Thyroid gland (tissue), 4 donors: ENCODE results near the gene STUM. TPM values are rescaled to one million over a fixed set of nuclear protein-coding genes. Genes with fewer than 3 reads are reported as not detected.

Source experiments
- DNase-seq, 2 donors: peaks; one replicate each; pipeline ENCODE4 v3.0.0-alpha.2; 2019
- H3K27ac ChIP-seq, 3 donors: fragments of 200-600 bp; sonication (generic); 1 replicate in 2 of 3; 2 replicates in 1 of 3; pipeline ENCODE4 v1.5.1; 2016 to 2019; ENCODE audit warnings: mild to moderate bottlenecking in 1 of 3, moderate library complexity in 1 of 3
- H3K27me3 ChIP-seq: fragments of 200-600 bp; sonication (generic); one replicate; pipeline ENCODE4 v1.5.1; 2019
- H3K36me3 ChIP-seq, 2 donors: fragments of 200-600 bp; sonication (generic); one replicate each; pipeline ENCODE4 v1.5.1; 2016 to 2019
- H3K4me1 ChIP-seq, 2 donors: fragments of 200-600 bp; sonication (generic); one replicate each; pipeline ENCODE4 v1.5.1; 2017 to 2019
- H3K4me3 ChIP-seq, 3 donors: fragments of 200-600 bp; sonication (generic); replicated peaks in 1 of 3; 1 replicate in 2 of 3; 2 replicates in 1 of 3; pipeline ENCODE4 v1.5.1; 2016; ENCODE audit warnings: mild to moderate bottlenecking in 1 of 3
- H3K9me3 ChIP-seq: fragments of 200-600 bp; sonication (generic); one replicate; pipeline ENCODE4 v1.5.1; 2017
- CTCF ChIP-seq, 6 experiments: fragments of 200-600 bp in 3 of 6; fragments of 450-650 bp in 3 of 6; sonication (generic) in 3 of 6; IDR thresholded peaks; one replicate each; pipeline ENCODE4 v1.5.1; 2016 to 2019; ENCODE audit warnings: antibody characterized with exemption in 6 of 6, mild to moderate bottlenecking in 2 of 6, inconsistent platforms in 1 of 6, moderate library complexity in 1 of 6
- POLR2A ChIP-seq, 2 donors: fragments of 450-650 bp; IDR thresholded peaks; one replicate each; pipeline ENCODE4 v1.6.1; 2017; ENCODE audit warnings: antibody characterized with exemption in 2 of 2, mild to moderate bottlenecking in 2 of 2, moderate library complexity in 1 of 2
- WGBS, 2 donors: methylation state at CpG; one replicate each; pipeline ENCODE4 v1.1.5; 2017; 5-methylcytosine and 5-hydroxymethylcytosine counted together
- intact Hi-C: fragments of 100-400 bp; cut with DNase I; formaldehyde crosslinking; loops from one replicate; pipeline ENCODE4 v1.15.1; 2023
- total RNA-seq, 4 donors: library from RNA; depleted of rRNA; stranded (reverse); fragments of >200 nt; gene quantifications; one replicate each; pipeline ENCODE4 v1.2.3, GENCODE V29; 2016

STUM gene
- total RNA-seq, 4 donors from 2014 or later = 0.22 to 1.1 (median 0.48) TPM

- intact Hi-C loops = no loop called here
- no peak for TF ChIP-seq POLR2A (IDR thresholded peaks at IDR 0.05)
- no peak for TF ChIP-seq CTCF (IDR thresholded peaks at IDR 0.05)
- Histone ChIP-seq H3K27ac (no peak overlapping the region), H3K4me3 (no peak overlapping the region), H3K4me1 (no peaks in the 10 kb centered on the region), H3K9me3 (no peaks in the 10 kb centered on the region), H3K27me3 (no peaks in the 10 kb centered on the region), H3K36me3 (no peaks in the 10 kb centered on the region)
- no peak for DNase-seq
- 89 to 92% methylated on average over 2 of the region's 2 CpGs for WGBS, 2 donors
These were observed 8.9 kb downstream of the STUM start for GRCh38 chr1:226557424-226557823.

- H3K4me3 ChIP-seq = no peak overlapping the region
- no peak overlapping the region for H3K27ac ChIP-seq
- H3K27me3 ChIP-seq = no peaks in the 10 kb centered on the region
- no peak for DNase-seq
- whole genome bisulfite sequencing, 2 donors = 90 to 95% methylated on average over 6 of the region's 6 CpGs
- H3K9me3 ChIP-seq = no peaks in the 10 kb centered on the region
- intact Hi-C loops = no loop called here
- no peaks in the 10 kb centered on the region for H3K4me1 ChIP-seq
- TF ChIP-seq POLR2A (IDR thresholded peaks at IDR 0.05) = no peak
- no peak for TF ChIP-seq CTCF (IDR thresholded peaks at IDR 0.05)
- H3K36me3 ChIP-seq = no peaks in the 10 kb centered on the region
These were observed 9.6 kb downstream of the STUM start for GRCh38 chr1:226558036-226558650.

GRCh38 chr1:226560243-226560642 lies 11.7 kb downstream of the STUM start:
- no peak overlapping the region for H3K27ac ChIP-seq
- H3K36me3 ChIP-seq = no peaks in the 10 kb centered on the region
- H3K9me3 ChIP-seq = no peaks in the 10 kb centered on the region
- intact Hi-C loops = no loop called here
- no peak for TF ChIP-seq POLR2A (IDR thresholded peaks at IDR 0.05)
- no peak for TF ChIP-seq CTCF (IDR thresholded peaks at IDR 0.05)
- H3K4me3 ChIP-seq = no peak overlapping the region
- no peak for DNase-seq
- no peaks in the 10 kb centered on the region for H3K27me3 ChIP-seq
- no peaks in the 10 kb centered on the region for H3K4me1 ChIP-seq
- WGBS, 2 donors = 92 to 95% methylated on average over 7 of the region's 7 CpGs

- intact Hi-C loops = no loop called here
- Histone ChIP-seq H3K27ac (no peak overlapping the region), H3K4me1 (no peaks in the 10 kb centered on the region), H3K36me3 (no peaks in the 10 kb centered on the region), H3K4me3 (no peak overlapping the region), H3K9me3 (no peaks in the 10 kb centered on the region), H3K27me3 (no peaks in the 10 kb centered on the region)
- no peak for DNase-seq
- WGBS, 2 donors = 55 to 61% methylated on average over 2 of the region's 2 CpGs
- TF ChIP-seq CTCF (IDR thresholded peaks at IDR 0.05) (no peak), POLR2A (IDR thresholded peaks at IDR 0.05) (no peak)
These were observed 14.4 kb downstream of the STUM start for GRCh38 chr1:226562989-226563388.

- H3K4me1 ChIP-seq = no peaks in the 10 kb centered on the region
These were observed 15.1 kb downstream of the STUM start for GRCh38 chr1:226563666-226564065.

More at GRCh38 chr1:226563666-226564065, 15.1 kb downstream of the STUM start:
- no peak for DNase-seq
- TF ChIP-seq POLR2A (IDR thresholded peaks at IDR 0.05) (no peak), CTCF (IDR thresholded peaks at IDR 0.05) (no peak)
- WGBS, 2 donors = 81 to 83% methylated on average over 6 of the region's 6 CpGs
- H3K27me3 ChIP-seq = no peaks in the 10 kb centered on the region
- no peaks in the 10 kb centered on the region for H3K36me3 ChIP-seq
- H3K4me3 ChIP-seq = no peak overlapping the region
- H3K27ac ChIP-seq = no peak overlapping the region
- no peaks in the 10 kb centered on the region for H3K9me3 ChIP-seq
- intact Hi-C loops = no loop called here
